HepG2 (cell line): Measurements from ENCODE around the gene CGREF1. TPM values are rescaled to one million over a fixed set of nuclear protein-coding genes. Genes with fewer than 3 reads are reported as not detected.

ENCODE experiments used
- ATF7-NPFF ChIP-seq: sonication (generic); formaldehyde crosslinking; IDR thresholded peaks from 2 replicates; pipeline ENCODE4 v1.8.1; 2023; ENCODE audit warnings: mild to moderate bottlenecking, low read depth, missing genetic modification reagents, moderate library complexity
- GABPB1 ChIP-seq: IDR thresholded peaks from 2 replicates; pipeline ENCODE4 v1.6.1; 2016; ENCODE audit warnings: mild to moderate bottlenecking, missing genetic modification reagents, moderate library complexity, missing compliant biosample characterization
- HIVEP1 ChIP-seq: sonication (generic); formaldehyde crosslinking; IDR thresholded peaks from 2 replicates; pipeline ENCODE4 v1.4.0; 2020; ENCODE audit warnings: mild to moderate bottlenecking, missing genetic modification reagents
- NFIB ChIP-seq: sonication (generic); formaldehyde crosslinking; IDR thresholded peaks from 2 replicates; pipeline ENCODE4 v1.9.0; 2021; ENCODE audit warnings: missing genetic modification reagents, mild to moderate bottlenecking, borderline replicate concordance
- NR1H2 ChIP-seq: sonication (generic); formaldehyde crosslinking; IDR thresholded peaks from 2 replicates; pipeline ENCODE4 v1.8.1; 2022; ENCODE audit warnings: low read depth, missing genetic modification reagents, borderline replicate concordance
- NR2F6 ChIP-seq, 2 experiments: IDR thresholded peaks; 2 replicates each; pipeline ENCODE4 v1.6.1; 2016; ENCODE audit warnings: antibody characterized with exemption in 1 of 2, mild to moderate bottlenecking in 1 of 2
- RBAK ChIP-seq: sonication (generic); formaldehyde crosslinking; IDR thresholded peaks from 2 replicates; pipeline ENCODE4 v1.5.1; 2020; ENCODE audit warnings: mild to moderate bottlenecking, missing genetic modification reagents
- THAP11 ChIP-seq: IDR thresholded peaks from 2 replicates; pipeline ENCODE4 v1.6.1; 2016; ENCODE audit warnings: missing biosample characterization, missing genetic modification reagents
- ZNF619 ChIP-seq: sonication (generic); formaldehyde crosslinking; IDR thresholded peaks from 2 replicates; pipeline ENCODE4 v1.4.0; 2020; ENCODE audit warnings: mild to moderate bottlenecking, missing genetic modification reagents
- polyA plus RNA-seq, 8 experiments: library from polyadenylated mRNA; depleted of rRNA in 3 of 8; stranded (reverse) in 7 of 8; unstranded in 1 of 8; fragments of >200 nt; fragmentation: Illumina TruSeq in 4 of 8; extraction: Trizol in 4 of 8; gene quantifications; 2 replicates each; pipeline versions ENCODE4 v1.2.1 to v1.2.3, GENCODE V29; 2011 to 2016; ENCODE audit warnings: low read depth in 4 of 8, missing spikeins in 1 of 8, mixed read lengths in 1 of 8; ENCODE audit not compliant: insufficient read depth in 1 of 8
- total RNA-seq, 5 experiments: library from RNA; depleted of rRNA; stranded (reverse); fragments of >200 nt; fragmentation: Illumina TruSeq; extraction: Trizol; gene quantifications; 2 replicates each; pipeline ENCODE4 v1.2.3, GENCODE V29; 2016; ENCODE audit warnings: low read depth in 1 of 5
- TF ChIP-seq, protein P1 (sequence below): sonication (generic); formaldehyde crosslinking; IDR thresholded peaks from one replicate; pipeline ENCODE4 v1.5.1; 2020; ENCODE audit warnings: mild to moderate bottlenecking, missing genetic modification reagents; ENCODE audit errors: not compliant biosample characterization
- TF ChIP-seq, protein P2 (sequence below): sonication (generic); formaldehyde crosslinking; IDR thresholded peaks from 2 replicates; pipeline ENCODE4 v1.4.0; 2020; ENCODE audit warnings: missing genetic modification reagents, borderline replicate concordance
- TF ChIP-seq, protein P3 (sequence below): sonication (generic); formaldehyde crosslinking; IDR thresholded peaks from 2 replicates; pipeline ENCODE4 v1.8.1; 2022; ENCODE audit warnings: low read depth, mild to moderate bottlenecking, missing genetic modification reagents

Gene CGREF1
- total and polyA plus RNA-seq, 2 of the 13 experiments (the other 11 are each of a cell fraction or from before 2014, with no cell fraction given), result 13.9 to 23.4 TPM

DNA sequence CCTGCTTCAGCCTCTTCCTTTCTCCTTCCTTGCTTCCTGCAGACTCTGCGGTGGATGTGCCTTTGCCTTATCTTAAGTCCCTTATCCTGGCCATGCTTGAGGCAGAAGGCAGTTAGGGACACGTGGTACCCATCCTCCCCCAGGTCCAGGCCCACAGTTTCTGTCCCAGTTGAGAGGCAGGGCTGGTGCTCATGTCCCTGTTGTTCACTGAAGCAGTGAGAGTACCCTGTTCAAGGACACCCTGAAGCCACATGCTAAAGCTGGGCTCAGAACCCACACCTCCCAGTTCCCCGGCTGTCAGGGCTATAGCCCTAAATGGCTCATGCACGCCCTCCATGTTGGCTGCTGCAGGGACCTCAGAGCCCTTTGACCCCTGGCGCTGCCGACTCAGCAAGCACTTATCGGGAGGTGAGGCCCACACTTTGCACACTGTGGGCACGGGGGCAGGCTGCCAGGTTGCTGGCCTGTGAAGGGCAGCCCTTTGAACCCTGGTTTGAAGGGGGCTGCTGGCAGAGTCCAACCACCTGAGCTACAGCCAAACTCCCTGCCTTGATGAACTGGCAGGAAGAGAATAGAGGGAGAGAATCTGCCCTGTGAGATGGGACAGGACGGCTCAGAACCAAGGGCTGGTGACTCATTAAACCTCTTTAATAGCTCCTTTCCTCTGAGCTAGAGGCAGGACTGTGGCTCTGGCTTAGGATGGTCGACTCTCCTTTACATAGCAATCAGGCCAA, 26.1 kb downstream of the CGREF1 start (continued):
- TF ChIP-seq NR2F6 (IDR thresholded peaks at IDR 0.05), result peak; percentile 97
- TF ChIP-seq NR2F6 (CRISPR knock-in tag; IDR thresholded peaks at IDR 0.05), result peak; percentile 99
- TF ChIP-seq RBAK (CRISPR knock-in tag), result peak; percentile 58; the same call in 1 of the 2 replicates
- TF ChIP-seq, protein P1, sequence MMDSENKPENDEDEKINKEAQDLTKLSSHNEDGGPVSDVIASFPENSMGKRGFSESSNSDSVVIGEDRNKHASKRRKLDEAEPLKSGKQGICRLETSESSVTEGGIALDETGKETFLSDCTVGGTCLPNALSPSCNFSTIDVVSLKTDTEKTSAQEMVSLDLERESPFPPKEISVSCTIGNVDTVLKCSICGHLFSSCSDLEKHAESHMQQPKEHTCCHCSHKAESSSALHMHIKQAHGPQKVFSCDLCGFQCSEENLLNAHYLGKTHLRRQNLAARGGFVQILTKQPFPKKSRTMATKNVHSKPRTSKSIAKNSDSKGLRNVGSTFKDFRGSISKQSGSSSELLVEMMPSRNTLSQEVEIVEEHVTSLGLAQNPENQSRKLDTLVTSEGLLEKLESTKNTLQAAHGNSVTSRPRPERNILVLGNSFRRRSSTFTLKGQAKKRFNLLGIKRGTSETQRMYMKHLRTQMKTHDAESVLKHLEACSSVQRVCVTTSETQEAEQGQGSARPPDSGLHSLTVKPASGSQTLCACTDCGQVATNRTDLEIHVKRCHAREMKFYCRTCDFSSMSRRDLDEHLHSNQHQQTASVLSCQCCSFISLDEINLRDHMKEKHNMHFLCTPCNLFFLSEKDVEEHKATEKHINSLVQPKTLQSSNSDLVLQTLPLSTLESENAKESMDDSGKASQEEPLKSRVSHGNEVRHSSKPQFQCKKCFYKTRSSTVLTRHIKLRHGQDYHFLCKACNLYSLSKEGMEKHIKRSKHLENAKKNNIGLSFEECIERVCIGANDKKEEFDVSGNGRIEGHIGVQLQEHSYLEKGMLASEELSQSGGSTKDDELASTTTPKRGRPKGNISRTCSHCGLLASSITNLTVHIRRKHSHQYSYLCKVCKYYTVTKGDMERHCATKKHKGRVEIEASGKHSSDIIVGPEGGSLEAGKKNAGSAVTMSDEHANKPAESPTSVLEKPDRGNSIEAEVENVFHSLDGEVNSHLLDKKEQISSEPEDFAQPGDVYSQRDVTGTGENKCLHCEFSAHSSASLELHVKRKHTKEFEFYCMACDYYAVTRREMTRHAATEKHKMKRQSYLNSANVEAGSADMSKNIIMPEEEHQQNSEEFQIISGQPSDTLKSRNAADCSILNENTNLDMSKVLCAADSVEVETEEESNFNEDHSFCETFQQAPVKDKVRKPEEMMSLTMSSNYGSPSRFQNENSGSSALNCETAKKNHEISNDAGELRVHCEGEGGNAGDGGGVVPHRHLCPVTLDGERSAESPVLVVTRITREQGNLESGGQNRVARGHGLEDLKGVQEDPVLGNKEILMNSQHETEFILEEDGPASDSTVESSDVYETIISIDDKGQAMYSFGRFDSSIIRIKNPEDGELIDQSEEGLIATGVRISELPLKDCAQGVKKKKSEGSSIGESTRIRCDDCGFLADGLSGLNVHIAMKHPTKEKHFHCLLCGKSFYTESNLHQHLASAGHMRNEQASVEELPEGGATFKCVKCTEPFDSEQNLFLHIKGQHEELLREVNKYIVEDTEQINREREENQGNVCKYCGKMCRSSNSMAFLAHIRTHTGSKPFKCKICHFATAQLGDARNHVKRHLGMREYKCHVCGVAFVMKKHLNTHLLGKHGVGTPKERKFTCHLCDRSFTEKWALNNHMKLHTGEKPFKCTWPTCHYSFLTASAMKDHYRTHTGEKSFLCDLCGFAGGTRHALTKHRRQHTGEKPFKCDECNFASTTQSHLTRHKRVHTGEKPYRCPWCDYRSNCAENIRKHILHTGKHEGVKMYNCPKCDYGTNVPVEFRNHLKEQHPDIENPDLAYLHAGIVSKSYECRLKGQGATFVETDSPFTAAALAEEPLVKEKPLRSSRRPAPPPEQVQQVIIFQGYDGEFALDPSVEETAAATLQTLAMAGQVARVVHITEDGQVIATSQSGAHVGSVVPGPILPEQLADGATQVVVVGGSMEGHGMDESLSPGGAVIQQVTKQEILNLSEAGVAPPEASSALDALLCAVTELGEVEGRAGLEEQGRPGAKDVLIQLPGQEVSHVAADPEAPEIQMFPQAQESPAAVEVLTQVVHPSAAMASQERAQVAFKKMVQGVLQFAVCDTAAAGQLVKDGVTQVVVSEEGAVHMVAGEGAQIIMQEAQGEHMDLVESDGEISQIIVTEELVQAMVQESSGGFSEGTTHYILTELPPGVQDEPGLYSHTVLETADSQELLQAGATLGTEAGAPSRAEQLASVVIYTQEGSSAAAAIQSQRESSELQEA, result peak; percentile 82
- peak; percentile 58; the same call in 1 of the 2 replicates for TF ChIP-seq ZNF619 (CRISPR knock-in tag)
- TF ChIP-seq, protein P2, sequence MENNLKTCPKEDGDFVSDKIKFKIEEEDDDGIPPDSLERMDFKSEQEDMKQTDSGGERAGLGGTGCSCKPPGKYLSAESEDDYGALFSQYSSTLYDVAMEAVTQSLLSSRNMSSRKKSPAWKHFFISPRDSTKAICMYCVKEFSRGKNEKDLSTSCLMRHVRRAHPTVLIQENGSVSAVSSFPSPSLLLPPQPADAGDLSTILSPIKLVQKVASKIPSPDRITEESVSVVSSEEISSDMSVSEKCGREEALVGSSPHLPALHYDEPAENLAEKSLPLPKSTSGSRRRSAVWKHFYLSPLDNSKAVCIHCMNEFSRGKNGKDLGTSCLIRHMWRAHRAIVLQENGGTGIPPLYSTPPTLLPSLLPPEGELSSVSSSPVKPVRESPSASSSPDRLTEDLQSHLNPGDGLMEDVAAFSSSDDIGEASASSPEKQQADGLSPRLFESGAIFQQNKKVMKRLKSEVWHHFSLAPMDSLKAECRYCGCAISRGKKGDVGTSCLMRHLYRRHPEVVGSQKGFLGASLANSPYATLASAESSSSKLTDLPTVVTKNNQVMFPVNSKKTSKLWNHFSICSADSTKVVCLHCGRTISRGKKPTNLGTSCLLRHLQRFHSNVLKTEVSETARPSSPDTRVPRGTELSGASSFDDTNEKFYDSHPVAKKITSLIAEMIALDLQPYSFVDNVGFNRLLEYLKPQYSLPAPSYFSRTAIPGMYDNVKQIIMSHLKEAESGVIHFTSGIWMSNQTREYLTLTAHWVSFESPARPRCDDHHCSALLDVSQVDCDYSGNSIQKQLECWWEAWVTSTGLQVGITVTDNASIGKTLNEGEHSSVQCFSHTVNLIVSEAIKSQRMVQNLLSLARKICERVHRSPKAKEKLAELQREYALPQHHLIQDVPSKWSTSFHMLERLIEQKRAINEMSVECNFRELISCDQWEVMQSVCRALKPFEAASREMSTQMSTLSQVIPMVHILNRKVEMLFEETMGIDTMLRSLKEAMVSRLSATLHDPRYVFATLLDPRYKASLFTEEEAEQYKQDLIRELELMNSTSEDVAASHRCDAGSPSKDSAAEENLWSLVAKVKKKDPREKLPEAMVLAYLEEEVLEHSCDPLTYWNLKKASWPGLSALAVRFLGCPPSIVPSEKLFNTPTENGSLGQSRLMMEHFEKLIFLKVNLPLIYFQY (CRISPR knock-in tag), result peak; percentile 81; the same call in 1 of the 2 replicates
- peak; percentile 67 for TF ChIP-seq GABPB1 (CRISPR knock-in tag)
- TF ChIP-seq NR1H2 (CRISPR knock-in tag), result no peak
- TF ChIP-seq NFIB (CRISPR knock-in tag), result no peak
- peak; percentile 68 for TF ChIP-seq HIVEP1 (CRISPR knock-in tag)
- peak; percentile 63; the same call in 1 of the 2 replicates for TF ChIP-seq ATF7-NPFF (CRISPR knock-in tag)
- peak; percentile 85 for TF ChIP-seq THAP11
- TF ChIP-seq, protein P3, sequence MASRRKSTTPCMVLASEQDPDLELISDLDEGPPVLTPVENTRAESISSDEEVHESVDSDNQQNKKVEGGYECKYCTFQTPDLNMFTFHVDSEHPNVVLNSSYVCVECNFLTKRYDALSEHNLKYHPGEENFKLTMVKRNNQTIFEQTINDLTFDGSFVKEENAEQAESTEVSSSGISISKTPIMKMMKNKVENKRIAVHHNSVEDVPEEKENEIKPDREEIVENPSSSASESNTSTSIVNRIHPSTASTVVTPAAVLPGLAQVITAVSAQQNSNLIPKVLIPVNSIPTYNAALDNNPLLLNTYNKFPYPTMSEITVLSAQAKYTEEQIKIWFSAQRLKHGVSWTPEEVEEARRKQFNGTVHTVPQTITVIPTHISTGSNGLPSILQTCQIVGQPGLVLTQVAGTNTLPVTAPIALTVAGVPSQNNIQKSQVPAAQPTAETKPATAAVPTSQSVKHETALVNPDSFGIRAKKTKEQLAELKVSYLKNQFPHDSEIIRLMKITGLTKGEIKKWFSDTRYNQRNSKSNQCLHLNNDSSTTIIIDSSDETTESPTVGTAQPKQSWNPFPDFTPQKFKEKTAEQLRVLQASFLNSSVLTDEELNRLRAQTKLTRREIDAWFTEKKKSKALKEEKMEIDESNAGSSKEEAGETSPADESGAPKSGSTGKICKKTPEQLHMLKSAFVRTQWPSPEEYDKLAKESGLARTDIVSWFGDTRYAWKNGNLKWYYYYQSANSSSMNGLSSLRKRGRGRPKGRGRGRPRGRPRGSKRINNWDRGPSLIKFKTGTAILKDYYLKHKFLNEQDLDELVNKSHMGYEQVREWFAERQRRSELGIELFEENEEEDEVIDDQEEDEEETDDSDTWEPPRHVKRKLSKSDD (CRISPR knock-in tag), result peak; percentile 97
